ENCODE measurements around the gene ABCC1.

DNA sequence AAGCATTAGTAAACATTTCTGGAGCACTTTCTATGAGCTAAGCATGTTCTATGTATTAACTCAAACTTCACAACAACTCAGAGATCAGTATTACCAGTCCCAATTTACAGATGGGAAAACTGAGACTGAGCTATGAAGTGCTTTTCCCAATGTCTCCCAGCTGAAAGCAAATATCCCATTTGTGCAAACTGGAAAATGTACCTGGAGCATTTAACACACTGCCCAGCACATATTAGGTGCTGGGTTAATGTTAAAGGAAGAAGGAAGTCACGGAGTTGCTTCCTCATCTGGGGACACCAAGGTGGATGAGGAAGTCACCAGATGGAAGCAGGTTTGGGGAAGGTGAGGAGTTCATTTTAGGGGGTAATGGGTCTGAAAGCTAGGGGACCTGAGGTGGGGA lies 207.8 kb downstream of the ABCC1 start:
- no peak for TF ChIP-seq POLR2AphosphoS5 (IDR thresholded peaks at IDR 0.05)
- TF ChIP-seq EP300 (IDR thresholded peaks at IDR 0.05), result no peak
- TF ChIP-seq CTCF (IDR thresholded peaks at IDR 0.05), result no peak
